Right ventricle myocardium superior (tissue), 1 donor: ENCODE measurements around the gene ZSCAN22. TPM values are rescaled to one million over a fixed set of nuclear protein-coding genes. Genes with fewer than 3 reads are reported as not detected.
"Not testable (repeated sequence)": the region's sequence is repeated elsewhere in the genome, so short reads cannot be mapped to it uniquely, and the experiment has no call there.

Experiments
- ATAC-seq: fragments of 200-7000 bp; cut with Tn5 transposase; one replicate; pipeline ENCODE4 v1.9.1; 2020; ENCODE audit warnings: mild to moderate bottlenecking; ENCODE audit not compliant: poor library complexity
- DNase-seq: peaks from one replicate; pipeline ENCODE4 v3.0.0-alpha.2; 2020
- intact Hi-C: fragments of 100-400 bp; cut with DNase I; formaldehyde crosslinking; loops from one replicate; pipeline ENCODE4 v1.11.2; 2022
- total RNA-seq: library from RNA; stranded (reverse); fragmentation: NEBNext Ultra II Directional; extraction: Animal tissue kit (Norgen Biotek cat#: 25700); gene quantifications from one replicate; pipeline ENCODE4 v1.2.1, GENCODE V29; 2021
- donor health status: DM: no; HTN: yes; CAD: no; lungs with severe emphysema.

ZSCAN22 gene
- total RNA-seq, 1 donor from 2014 or later: 1.7 TPM

DNA sequence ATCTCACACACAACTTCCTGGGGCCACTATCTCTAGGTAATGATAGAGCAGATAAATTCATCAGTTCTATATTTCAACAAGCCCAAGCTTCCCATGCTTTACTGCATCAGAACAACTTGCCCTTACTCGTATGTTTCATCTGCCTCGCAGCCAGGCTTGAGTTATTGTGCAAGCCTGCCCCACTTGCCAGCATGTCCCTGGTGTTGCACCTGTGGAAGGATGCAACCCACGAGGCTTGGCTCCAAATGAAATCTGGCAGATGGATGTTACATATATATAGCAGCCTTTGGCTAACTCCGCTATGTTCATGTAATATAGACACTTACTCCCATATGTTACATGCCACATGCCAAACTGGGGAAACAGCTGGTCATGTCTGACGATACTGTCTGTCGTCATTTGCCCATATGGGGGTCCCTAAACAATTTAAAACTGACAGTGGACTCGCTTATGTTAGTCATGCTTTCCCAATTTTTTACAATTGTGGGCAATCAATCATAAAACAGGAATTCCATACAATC lies 15.4 kb upstream of the ZSCAN22 start:
- no peak for ATAC-seq
- no peak for DNase-seq
- intact Hi-C loops: no loop called here

DNA sequence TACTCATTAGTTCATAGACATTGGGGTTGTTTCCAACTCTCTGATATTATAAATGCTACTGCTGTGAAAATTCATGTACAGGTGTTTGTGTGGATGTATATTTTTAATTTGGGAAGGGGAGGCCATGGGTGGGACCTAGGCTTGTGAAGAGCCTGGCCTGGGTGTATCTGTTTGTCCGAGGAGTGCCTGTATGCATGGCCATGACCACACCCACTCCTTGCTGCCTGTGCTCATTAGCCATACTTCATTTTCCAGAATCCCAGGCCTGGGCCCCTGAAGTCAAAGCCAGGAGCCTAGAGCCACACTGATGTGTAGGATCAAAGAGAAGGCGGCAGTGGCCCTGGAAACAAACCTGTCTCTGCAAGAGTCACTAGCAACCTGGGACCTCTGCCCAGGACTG lies 11.2 kb upstream of the ZSCAN22 start:
- DNase-seq (no peak), ATAC-seq (no peak)
- intact Hi-C loops: no loop called here

DNA sequence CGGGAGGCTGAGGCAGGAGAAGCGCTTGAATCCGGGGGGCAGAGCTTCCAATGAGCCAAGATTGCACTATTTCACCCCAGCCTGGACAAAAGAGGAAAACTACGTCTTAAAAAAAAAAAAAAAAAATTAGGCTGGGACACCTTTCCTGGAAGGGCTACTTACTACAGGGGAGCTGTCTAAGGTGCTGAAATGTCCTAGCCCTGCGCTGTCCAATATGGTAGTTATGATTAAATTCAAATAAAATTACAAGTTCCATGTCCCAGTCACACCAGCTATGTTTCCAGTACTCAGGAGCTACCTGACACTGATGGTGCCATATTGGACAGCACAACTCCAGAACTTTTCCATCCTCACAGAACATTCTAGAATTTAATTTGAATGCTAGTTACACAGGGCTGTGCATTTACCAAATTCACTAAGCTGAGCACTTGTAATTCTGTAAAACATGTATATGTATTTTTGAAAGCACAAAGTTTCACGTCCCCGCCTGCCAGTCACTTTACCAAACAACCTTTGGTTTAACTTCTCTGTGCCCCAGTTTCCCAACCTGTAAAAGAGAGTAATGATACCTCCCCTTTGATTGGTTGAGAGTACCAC lies 9.2 kb upstream of the ZSCAN22 start:
- ATAC-seq (no peak), DNase-seq (no peak)
- intact Hi-C loops: no loop called here

DNA sequence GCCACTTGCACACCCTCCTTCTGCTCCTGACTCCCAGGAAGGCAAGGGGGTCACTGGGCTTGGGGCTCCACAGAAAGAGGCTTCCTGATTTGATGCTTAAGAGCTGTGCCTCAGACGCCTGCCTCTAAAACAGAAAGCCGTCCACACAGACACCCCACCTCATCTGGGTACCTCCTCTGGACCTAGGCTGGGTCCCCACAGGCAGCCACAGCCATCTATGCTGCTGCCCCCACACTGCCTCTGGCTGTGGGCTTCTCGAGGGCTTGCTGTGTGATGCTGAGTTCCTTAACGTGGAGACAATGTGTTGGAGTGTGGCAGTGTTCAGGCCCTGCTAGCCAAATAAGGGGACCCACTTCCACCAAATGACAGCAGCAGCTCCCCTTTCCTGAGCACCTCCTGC lies 8.5 kb upstream of the ZSCAN22 start:
- intact Hi-C loops: no loop called here
- DNase-seq (no peak), ATAC-seq (no peak)

DNA sequence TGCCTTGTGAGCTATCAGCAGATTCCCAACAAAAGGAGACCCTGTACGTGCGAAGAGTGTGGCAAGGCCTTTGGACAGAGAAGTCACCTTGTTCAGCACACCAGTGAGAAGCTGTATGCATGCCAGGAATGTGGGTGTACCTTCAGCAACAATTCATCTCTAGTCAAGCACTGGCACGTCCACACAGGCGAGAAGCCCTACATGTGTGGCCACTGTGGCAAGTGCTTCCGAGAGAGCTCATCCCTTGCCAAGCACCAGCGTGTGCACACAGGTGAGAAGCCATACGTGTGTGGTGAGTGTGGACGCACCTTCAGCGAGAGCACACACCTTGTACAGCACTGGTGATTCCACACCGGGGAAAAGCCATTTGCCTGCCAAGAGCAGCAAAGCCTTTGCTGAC lies 7.6 kb upstream of the ZSCAN22 start:
- intact Hi-C loops: no loop called here

DNA sequence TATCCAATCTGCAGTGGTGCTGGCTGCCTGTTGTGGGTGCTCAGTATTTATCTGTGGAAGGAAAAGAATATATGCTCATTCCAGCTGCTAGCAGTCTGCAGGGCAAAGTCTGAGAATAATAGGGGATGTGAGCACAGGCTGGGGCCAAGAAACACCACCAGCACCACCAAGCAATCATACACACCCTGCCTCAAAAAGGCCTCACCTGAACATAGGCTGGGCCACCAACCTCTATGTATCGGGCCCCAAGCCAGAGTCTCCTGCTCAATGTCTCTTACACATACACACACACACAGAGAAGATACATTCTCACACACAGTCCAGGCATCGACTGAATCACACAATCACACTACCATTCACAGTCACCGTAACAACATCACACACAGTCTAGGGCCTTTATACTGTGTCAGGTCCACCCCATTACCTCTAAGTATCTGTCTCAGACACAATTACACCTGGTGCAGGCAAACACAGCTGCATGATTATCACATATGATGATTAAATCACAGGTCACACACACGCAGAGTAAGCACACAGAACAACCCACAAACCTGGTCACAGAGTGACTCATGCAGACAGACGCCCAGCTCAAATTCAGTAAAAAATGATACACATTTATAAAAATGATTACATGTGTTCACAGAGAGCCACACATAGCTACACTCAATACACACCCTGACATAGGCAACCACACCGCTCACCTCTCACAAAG lies 1.3 kb upstream of the ZSCAN22 start:
- intact Hi-C loops: no loop called here
- DNase-seq (no peak), ATAC-seq (no peak)

More for the DNA sequence above, 7.6 kb upstream of the ZSCAN22 start:
- ATAC-seq: no peak
- DNase-seq: no peak

DNA sequence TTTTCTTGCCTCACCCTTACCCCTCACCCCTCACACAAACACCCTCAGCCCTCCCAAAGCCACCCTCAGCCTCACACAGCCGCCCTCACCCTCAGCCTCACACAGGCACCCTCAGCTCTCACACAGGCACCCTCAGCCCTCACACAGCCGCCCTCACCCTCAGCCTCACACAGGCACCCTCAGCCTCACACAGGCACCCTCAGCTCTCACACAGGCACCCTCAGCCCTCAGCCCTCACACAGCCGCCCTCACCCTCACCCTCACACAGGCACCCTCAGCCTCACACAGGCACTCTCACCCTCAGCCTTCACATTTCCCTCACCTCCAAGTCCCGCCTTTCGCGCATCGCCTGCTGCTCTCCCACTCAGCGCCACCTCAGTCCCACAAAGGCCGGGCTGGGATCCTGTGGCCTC lies 287 bp upstream of the ZSCAN22 start:
- no peak for DNase-seq
- no peak for ATAC-seq
- intact Hi-C loops: no loop called here

DNA sequence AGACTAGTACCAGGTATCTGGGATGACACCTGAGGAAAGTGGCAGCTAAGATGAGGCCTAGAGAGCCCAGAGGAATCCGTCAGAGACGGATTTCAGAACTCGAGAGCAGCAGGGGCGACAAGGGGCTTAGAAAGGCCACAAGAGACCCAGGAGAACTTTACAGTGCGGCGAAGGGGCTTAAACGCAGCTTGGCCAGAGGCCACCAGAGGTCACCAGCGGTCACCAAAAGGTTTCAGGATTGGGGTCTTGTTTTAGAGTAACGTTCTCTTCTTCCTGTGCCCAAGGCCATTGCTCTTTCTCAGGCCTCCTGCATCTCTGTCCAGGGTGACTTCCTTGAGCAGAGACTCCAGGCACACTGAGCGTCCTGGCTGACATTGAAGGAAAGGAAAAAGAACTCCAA lies 2.2 kb downstream of the ZSCAN22 start:
- no peak for DNase-seq
- no peak for ATAC-seq
- intact Hi-C loops: no loop called here

DNA sequence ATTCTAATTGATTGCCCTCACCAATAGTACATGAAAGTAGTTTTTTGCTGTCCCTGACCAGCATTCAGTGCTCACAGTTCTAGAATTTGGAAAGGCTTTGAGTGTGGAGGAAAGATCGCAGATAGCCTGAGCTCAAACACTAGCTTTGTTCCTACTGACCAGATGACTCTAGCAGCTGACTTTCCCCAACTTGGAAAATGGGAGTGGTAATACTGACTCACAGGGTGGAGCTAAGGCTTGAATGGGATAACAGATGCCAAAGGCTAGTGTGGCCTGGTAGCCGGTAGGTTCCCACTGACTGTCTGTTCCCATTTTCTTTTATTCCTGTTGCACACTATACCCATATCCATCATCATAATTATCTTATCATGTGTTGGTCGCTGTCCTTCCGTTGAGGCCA lies 3.7 kb downstream of the ZSCAN22 start:
- DNase-seq (no peak), ATAC-seq (no peak)
- intact Hi-C loops: no loop called here

DNA sequence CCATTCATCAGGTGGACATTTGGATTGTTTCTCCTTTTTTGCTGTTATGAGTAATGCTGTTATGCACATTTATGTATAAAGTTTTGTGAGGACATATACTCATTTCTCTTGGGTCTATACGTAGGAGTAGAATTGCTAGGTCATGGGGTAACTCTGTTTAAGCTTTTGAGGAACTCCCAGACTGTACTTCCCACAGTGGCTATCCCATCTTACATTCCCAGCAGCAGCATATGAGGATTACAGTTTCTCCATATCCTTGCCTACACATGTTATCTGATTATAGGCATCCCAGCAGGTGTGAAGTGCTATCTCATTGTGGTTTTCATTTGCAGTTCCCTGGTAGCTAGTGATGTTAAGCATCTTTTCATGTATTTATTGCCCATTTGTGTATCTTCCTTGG lies 5.9 kb downstream of the ZSCAN22 start:
- ATAC-seq (no peak), DNase-seq (no peak)
- intact Hi-C loops: no loop called here

DNA sequence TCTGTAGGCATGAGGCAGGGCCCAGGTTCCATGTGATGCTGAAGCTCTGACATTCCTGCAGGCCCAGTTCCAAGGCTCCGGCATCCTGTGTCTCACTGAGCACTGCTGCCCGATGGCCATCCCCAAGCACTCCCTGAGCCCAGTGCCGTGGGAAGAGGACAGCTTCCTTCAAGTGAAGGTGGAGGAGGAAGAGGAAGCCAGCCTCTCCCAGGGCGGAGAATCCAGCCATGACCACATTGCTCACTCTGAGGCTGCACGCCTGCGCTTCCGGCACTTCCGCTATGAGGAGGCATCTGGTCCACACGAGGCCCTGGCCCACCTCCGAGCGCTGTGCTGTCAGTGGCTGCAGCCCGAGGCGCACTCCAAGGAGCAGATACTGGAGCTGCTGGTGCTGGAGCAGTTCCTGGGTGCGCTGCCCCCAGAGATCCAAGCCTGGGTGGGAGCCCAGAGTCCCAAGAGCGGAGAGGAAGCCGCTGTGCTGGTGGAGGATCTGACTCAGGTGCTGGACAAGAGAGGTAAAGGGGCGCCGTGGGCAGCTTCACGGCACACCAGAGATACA lies 8.0 kb downstream of the ZSCAN22 start:
- DNase-seq: no peak
- intact Hi-C loops: no loop called here
- ATAC-seq: no peak

DNA sequence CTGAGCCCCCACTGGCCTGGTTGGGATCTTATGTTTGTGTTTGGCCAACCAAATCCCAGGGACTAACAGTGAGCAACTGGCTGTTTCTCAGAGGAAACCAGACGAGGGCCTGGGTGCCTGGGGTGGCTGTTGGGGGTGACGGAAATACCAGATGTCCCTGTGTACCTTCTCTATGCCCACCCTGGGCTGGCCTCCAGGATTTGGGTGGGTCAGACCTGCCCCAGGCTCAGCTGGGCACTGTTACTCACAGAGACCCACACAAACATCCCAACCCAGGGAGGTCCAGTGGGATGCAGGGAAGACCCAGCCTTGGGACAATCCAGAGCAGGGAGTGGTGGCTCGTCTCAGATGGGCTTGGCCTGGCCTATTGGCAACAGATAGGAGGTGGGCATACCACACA lies 8.8 kb downstream of the ZSCAN22 start:
- ATAC-seq (no peak), DNase-seq (no peak)
- intact Hi-C loops: no loop called here

DNA sequence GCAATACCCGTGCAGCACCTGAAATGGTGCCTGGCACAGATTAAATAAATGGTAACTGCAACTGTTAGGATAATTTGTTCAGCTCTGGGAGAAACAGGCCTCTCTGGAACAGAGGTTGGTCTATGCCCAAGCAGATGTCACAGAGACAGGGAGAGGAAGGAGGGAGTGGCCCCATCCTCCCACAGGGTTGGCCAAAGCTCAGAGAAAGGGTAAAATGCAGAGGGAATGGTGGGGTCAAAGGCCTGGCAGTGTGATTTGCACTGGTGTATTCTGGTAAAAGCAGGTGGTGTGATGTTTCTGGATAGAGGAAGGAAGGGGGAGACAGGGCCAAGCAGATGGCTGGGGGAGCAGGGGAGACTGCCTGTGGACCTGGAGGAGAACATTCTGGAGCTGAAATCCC lies 9.4 kb downstream of the ZSCAN22 start:
- ATAC-seq (no peak), DNase-seq (no peak)
- intact Hi-C loops: no loop called here

DNA sequence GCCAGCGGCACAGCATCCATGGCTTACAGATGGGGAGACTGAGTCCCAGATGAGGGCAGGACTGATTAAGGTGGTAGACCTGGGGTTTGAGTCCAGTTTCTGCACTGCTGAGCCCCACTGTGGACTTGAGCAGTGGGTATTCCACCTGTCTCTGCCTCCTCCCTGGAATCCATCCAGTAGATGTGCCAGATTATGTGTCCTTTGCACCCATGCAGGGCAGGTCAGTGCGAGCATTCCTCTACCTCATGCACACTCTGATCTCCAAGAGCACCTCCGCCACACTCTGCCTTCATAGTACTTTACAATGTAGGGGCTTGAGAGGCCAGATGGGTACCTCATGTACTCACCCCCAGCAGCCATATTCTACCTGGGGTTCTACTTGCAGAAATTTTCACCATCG lies 10.0 kb downstream of the ZSCAN22 start:
- intact Hi-C loops: no loop called here
- no peak for ATAC-seq
- DNase-seq: no peak

DNA sequence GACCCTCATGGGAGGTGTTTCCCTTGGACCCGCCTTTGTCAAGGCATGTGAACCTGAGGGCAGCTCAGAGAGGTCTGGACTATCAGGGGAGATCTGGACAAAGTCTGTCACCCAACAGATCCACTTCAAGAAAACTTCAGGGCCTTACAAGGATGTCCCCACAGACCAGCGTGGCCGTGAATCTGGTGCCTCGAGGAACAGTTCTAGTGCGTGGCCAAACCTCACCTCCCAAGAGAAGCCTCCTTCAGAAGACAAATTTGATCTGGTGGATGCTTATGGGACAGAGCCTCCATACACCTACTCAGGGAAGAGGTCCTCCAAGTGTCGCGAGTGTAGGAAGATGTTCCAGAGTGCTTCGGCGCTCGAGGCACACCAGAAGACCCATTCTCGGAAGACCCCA lies 11.5 kb downstream of the ZSCAN22 start:
- no peak for ATAC-seq
- DNase-seq: no peak
- intact Hi-C loops: no loop called here

DNA sequence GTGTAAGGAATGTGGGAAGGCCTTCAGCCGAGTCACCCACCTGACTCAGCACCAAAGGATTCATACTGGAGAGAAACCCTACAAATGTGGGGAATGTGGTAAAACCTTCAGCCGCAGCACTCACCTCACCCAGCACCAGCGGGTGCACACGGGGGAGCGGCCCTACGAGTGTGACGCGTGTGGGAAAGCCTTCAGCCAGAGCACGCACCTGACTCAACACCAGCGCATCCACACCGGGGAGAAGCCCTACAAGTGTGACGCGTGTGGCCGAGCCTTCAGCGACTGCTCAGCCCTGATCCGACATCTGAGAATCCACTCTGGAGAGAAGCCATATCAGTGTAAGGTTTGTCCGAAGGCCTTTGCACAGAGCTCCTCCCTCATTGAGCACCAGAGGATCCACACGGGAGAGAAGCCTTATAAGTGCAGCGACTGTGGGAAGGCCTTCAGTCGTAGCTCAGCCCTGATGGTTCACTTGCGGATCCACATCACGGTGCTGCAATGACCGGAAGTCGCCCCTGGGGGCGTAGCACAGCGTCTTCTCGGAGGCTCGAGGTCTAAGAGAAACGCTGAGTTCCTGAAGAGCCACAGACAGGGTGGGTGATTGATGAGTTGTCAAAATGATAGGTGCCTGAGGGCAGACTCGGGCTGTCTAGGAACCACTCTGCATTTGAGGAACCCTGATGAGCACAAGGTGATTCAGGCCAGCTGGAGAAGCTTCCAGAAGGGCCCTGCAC lies 12.2 kb downstream of the ZSCAN22 start:
- intact Hi-C loops: no loop called here
- no peak for ATAC-seq
- no peak for DNase-seq

DNA sequence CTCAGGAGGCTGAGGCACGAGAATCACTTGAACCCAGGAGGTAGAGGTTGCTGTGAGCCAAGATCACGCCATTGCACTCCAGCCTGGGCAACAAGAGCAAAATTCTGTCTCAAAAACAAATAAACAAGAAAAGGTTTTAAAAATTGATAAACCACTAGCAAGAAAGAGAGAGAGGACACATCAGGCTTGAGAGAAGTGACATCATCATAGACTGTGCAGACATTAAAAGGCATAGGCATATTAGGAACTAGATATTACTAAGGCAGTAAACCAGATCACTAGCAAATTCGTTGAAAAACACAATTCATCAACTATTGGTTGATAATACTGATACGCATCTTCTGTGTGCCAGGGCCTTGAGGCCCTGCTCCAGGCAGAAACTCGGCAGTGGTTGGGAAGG lies 18.8 kb downstream of the ZSCAN22 start:
- DNase-seq (no peak), ATAC-seq (no peak)
- intact Hi-C loops: no loop called here

DNA sequence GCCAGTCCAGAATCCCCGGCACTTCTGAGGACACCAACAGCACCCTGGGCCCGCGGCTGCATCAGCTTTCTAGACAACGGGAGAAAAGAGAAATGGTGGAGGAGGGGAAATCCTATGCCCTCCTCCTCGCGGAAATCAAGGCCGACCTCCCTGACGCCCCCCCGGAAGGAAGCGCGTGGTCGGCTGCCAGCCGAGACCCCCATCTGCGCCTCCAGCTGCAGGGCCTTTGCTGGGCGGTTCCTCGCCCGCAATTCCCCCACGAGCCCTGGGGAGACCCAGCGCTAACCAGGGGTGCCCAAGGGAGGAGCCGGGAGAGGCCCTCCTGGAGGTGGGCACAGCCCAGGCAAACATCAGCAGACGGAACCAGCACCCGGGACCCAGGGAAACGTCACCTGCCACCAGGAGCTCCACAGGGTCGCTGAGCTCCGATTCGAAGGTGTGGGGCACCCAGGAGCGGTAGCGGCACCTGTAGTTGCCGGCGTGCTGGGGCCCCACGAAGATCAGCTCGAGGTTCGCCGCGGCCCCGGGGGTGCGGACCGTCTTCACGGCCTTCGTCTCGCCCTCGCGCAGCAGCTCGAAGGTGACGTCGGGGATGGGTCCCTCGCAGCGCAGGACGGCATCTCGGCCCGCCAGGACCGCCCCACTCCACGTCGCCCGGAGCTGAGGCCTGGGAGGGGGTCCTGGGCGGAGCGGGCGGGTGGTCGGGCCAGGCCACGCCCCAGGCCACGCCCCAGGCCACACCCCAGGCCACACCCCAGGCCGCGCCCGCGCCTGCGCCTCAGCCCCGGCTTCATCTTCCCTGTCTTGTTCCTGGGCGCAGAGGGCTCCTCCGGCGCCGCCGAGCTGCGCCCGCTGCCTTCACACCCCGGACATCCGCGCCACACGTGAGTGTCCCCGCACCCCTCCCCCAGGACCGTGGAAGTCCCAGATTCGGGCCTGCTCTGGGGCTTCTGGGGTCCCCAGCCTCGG lies 20.5 kb downstream of the ZSCAN22 start:
- ATAC-seq (peak; percentile 95), DNase-seq (peak; percentile 79)
- intact Hi-C loops: no loop called here

DNA sequence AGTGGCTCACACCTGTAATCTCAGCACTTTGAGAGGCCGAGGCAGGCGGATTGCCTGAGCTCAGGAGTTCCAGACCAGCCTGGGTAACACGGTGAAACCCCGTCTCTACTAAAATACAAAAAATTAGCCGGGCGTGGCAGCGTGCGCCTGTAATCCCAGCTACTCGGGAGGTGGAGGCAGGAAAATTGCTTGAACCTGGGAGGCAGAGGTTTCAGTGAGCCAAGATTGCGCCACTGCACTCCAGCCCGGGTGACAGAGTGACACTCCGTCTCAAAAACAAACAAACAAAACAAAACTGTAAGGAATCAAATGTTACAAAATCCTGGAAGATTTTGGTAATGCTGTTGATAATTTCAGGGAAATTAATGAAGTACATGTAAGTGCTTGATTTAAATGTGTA lies 21.3 kb downstream of the ZSCAN22 start:
- ATAC-seq, intact Hi-C loops, DNase-seq: not testable (repeated sequence)
